ENCODE measurements around the gene IQSEC1. TPM values are rescaled to one million over a fixed set of nuclear protein-coding genes. Genes with fewer than 3 reads are reported as not detected.
A peak's percentile ranks its signal among the peaks of the same experiment; 100 is the strongest.

Gene IQSEC1
- total and polyA plus RNA-seq, 9 of the 15 experiments (the other 6 are each of a cell fraction or from before 2014, with no cell fraction given) = 0.56 to 39.0 (median 6.8) TPM

DNA sequence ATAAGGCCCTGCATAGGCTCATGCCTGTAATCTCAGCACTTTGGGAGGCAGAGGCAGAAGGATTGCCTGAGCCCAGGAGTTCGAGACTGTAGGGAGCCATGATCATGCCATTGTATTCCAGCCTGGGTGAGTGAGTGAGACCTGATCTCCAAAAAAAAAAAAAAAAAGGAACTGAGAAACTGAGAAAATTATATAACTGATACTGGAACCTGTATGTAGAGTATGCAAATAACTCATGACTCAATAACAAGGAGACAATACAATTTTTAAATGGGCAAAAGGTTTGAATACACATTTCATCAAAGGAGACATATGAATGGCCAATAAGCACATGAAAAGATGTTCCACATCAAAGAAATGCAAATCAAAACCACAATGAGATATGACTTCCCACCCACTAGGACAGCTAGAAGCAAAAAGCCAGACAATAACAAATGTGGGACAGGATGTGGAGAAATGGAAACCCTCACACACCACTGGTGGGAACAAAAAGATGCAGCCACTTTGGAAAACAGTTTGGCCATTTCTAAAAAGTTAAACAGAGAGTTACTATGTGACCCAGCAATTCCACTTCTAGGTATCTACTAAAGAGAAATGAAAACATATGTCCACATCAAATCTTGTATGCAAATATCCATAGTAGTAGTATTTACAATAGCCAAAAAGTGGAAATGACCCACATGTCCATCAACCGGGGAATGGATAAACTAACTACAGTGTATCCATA lies 70.7 kb downstream of the IQSEC1 start (continued):
- TF ChIP-seq SAFB2 (IDR thresholded peaks at IDR 0.05; ENCODE audit: borderline replicate concordance, low read depth, low read length, severe bottlenecking) (no peak), POLR3G (IDR thresholded peaks at IDR 0.05; ENCODE audit: extremely low read depth, insufficient read length, insufficient replicate concordance) (no peak), NFE2 (IDR thresholded peaks at IDR 0.05; ENCODE audit: low read depth) (peak; percentile 39), NRF1 (conservative IDR thresholded peaks at IDR 0.05 in 1 of 2, IDR thresholded peaks at IDR 0.05 in 1 of 2) (no peak), BDP1 (IDR thresholded peaks at IDR 0.05; ENCODE audit: insufficient read depth, insufficient read length) (no peak), TEAD2 (tag; IDR thresholded peaks at IDR 0.05) (no peak), LARP7 (IDR thresholded peaks at IDR 0.05) (no peak), KLF10 (CRISPR knock-in tag; IDR thresholded peaks at IDR 0.05) (peak; percentile 62; the same call in 1 of the 2 replicates), MTA1 (IDR thresholded peaks at IDR 0.05; ENCODE audit: borderline replicate concordance) (no peak), STAT5B (CRISPR knock-in tag; IDR thresholded peaks at IDR 0.05) (no peak), SIRT6 (IDR thresholded peaks at IDR 0.05; ENCODE audit: low read depth, low read length) (no peak), FOXA3 (CRISPR knock-in tag; conservative IDR thresholded peaks at IDR 0.05 in 1 of 2, IDR thresholded peaks at IDR 0.05 in 1 of 2) (no peak), U2AF2 (optimal IDR thresholded peaks at IDR 0.05; ENCODE audit: low read depth, low read length) (no peak), CBFA2T3 (IDR thresholded peaks at IDR 0.05) (peak; percentile 21; the same call in 1 of the 2 replicates), TBP (optimal IDR thresholded peaks at IDR 0.05; ENCODE audit: low read depth, low read length) (peak; percentile 96), POU5F1 (IDR thresholded peaks at IDR 0.05; ENCODE audit: borderline replicate concordance, low read depth, low read length, partially characterized antibody) (no peak), HNRNPL (IDR thresholded peaks at IDR 0.05; ENCODE audit: low read depth, low read length) (peak; percentile 72), TOE1 (IDR thresholded peaks at IDR 0.05; ENCODE audit: borderline replicate concordance) (no peak), TOE1 (CRISPR knock-in tag; IDR thresholded peaks at IDR 0.05; ENCODE audit: borderline replicate concordance, low read depth) (no peak), ERF (CRISPR knock-in tag; IDR thresholded peaks at IDR 0.05) (no peak; the same call in 1 of the 2 replicates), ZNF347 (CRISPR knock-in tag; IDR thresholded peaks at IDR 0.05; ENCODE audit: low read depth) (no peak)
- TF ChIP-seq, protein P1, sequence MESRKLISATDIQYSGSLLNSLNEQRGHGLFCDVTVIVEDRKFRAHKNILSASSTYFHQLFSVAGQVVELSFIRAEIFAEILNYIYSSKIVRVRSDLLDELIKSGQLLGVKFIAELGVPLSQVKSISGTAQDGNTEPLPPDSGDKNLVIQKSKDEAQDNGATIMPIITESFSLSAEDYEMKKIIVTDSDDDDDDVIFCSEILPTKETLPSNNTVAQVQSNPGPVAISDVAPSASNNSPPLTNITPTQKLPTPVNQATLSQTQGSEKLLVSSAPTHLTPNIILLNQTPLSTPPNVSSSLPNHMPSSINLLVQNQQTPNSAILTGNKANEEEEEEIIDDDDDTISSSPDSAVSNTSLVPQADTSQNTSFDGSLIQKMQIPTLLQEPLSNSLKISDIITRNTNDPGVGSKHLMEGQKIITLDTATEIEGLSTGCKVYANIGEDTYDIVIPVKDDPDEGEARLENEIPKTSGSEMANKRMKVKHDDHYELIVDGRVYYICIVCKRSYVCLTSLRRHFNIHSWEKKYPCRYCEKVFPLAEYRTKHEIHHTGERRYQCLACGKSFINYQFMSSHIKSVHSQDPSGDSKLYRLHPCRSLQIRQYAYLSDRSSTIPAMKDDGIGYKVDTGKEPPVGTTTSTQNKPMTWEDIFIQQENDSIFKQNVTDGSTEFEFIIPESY (CRISPR knock-in tag; IDR thresholded peaks at IDR 0.05) = no peak
- TF ChIP-seq, protein P2, sequence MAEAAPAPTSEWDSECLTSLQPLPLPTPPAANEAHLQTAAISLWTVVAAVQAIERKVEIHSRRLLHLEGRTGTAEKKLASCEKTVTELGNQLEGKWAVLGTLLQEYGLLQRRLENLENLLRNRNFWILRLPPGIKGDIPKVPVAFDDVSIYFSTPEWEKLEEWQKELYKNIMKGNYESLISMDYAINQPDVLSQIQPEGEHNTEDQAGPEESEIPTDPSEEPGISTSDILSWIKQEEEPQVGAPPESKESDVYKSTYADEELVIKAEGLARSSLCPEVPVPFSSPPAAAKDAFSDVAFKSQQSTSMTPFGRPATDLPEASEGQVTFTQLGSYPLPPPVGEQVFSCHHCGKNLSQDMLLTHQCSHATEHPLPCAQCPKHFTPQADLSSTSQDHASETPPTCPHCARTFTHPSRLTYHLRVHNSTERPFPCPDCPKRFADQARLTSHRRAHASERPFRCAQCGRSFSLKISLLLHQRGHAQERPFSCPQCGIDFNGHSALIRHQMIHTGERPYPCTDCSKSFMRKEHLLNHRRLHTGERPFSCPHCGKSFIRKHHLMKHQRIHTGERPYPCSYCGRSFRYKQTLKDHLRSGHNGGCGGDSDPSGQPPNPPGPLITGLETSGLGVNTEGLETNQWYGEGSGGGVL (CRISPR knock-in tag; IDR thresholded peaks at IDR 0.05) = no peak
- TF ChIP-seq, protein P3, sequence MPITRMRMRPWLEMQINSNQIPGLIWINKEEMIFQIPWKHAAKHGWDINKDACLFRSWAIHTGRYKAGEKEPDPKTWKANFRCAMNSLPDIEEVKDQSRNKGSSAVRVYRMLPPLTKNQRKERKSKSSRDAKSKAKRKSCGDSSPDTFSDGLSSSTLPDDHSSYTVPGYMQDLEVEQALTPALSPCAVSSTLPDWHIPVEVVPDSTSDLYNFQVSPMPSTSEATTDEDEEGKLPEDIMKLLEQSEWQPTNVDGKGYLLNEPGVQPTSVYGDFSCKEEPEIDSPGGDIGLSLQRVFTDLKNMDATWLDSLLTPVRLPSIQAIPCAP (CRISPR knock-in tag; IDR thresholded peaks at IDR 0.05; ENCODE audit: borderline replicate concordance) = no peak
